Endothelial cell of umbilical vein (primary cell): Measurements from ENCODE around the gene GRK6.

Experiments
- CTCF ChIP-seq, 2 donors: IDR thresholded peaks; 1 replicate in 1 of 2; 2 replicates in 1 of 2; pipeline ENCODE4 v1.5.1; 2011; ENCODE audit warnings: low read length in 2 of 2, mild to moderate bottlenecking in 2 of 2, moderate library complexity in 2 of 2, control low read depth in 1 of 2, inconsistent platforms in 1 of 2, low read depth in 1 of 2; ENCODE audit not compliant: insufficient read depth in 1 of 2; ENCODE audit errors: extremely low read depth in 1 of 2
- EZH2 ChIP-seq: IDR thresholded peaks from 2 replicates; pipeline ENCODE4 v1.6.1; 2012; ENCODE audit warnings: borderline replicate concordance, low read depth, mild to moderate bottlenecking, moderate library complexity, low read length, inconsistent platforms; ENCODE audit not compliant: severe bottlenecking
- FOS ChIP-seq: IDR thresholded peaks from 2 replicates; pipeline ENCODE4 v1.6.1; 2011; ENCODE audit warnings: mild to moderate bottlenecking, low read length, moderate library complexity, borderline replicate concordance; ENCODE audit not compliant: insufficient read depth
- JUN ChIP-seq: IDR thresholded peaks from 2 replicates; pipeline ENCODE4 v1.6.1; 2011; ENCODE audit warnings: borderline replicate concordance, low read depth; ENCODE audit not compliant: insufficient read length, insufficient read depth
- MAX ChIP-seq: IDR thresholded peaks from 2 replicates; pipeline ENCODE4 v1.6.1; 2011; ENCODE audit not compliant: insufficient read depth, insufficient read length
- POLR2A ChIP-seq: IDR thresholded peaks from 2 replicates; pipeline ENCODE4 v1.6.1; 2012; ENCODE audit warnings: low read depth, mild to moderate bottlenecking, control low read depth, low read length
- POLR2AphosphoS5 ChIP-seq: IDR thresholded peaks from 2 replicates; pipeline ENCODE4 v1.6.1; 2012; ENCODE audit warnings: low read depth, mild to moderate bottlenecking, control low read depth, low read length, moderate library complexity; ENCODE audit not compliant: insufficient read depth

GRCh38 chr5:177482359-177482795, 55.9 kb downstream of the GRK6 start:
- TF ChIP-seq CTCF (IDR thresholded peaks at IDR 0.05; ENCODE audit: extremely low read depth in 1 of 2, insufficient read depth in 1 of 2, low read depth in 1 of 2, low read length in 2 of 2) (no peak), POLR2A (peak; percentile 54), POLR2AphosphoS5 (peak; percentile 72), FOS (no peak), EZH2 (no peak), JUN (no peak), MAX (no peak)
